Right ventricle myocardium superior (tissue), 1 donor: ENCODE data around the gene AGA. TPM values are rescaled to one million over a fixed set of nuclear protein-coding genes. Genes with fewer than 3 reads are reported as not detected.

Experiments used
- ATAC-seq: fragments of 200-7000 bp; cut with Tn5 transposase; one replicate; pipeline ENCODE4 v1.9.1; 2020; ENCODE audit warnings: mild to moderate bottlenecking; ENCODE audit not compliant: poor library complexity
- DNase-seq: peaks from one replicate; pipeline ENCODE4 v3.0.0-alpha.2; 2020
- intact Hi-C: fragments of 100-400 bp; cut with DNase I; formaldehyde crosslinking; loops from one replicate; pipeline ENCODE4 v1.11.2; 2022
- total RNA-seq: library from RNA; stranded (reverse); fragmentation: NEBNext Ultra II Directional; extraction: Animal tissue kit (Norgen Biotek cat#: 25700); gene quantifications from one replicate; pipeline ENCODE4 v1.2.1, GENCODE V29; 2021
- donor health status: DM: no; HTN: yes; CAD: no; lungs with severe emphysema.

AGA gene
- total RNA-seq, 1 donor from 2014 or later, result 9.3 TPM

- no peak for DNase-seq
- intact Hi-C loops, result no loop called here
- ATAC-seq, result no peak
Measured at GRCh38 chr4:177450426-177451107, 8.3 kb upstream of the AGA start.

DNA sequence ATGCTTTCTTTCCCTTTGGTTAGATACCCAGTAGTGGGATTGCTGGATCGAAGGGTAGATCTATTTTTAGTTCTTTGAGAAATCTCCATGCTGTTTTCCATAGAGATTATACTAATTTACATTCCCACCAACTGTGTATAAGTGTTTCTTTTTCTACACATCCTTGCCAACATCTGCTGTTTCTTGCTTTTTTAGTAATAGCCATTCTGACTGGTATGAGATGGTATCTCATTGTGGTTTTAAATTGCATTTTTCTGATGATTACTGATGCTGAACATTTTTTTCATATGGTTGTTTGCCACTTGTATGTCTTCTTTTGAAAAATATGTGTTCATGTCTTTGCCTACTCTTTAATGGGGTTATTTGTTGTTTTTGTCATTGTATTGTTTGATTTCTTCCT lies 6.6 kb upstream of the AGA start:
- no peak for DNase-seq
- intact Hi-C loops, result no loop called here
- no peak for ATAC-seq

GRCh38 chr4:177447417-177448004 lies 5.3 kb upstream of the AGA start:
- ATAC-seq (no peak), DNase-seq (no peak)
- intact Hi-C loops, result no loop called here

- no peak for ATAC-seq
- DNase-seq, result no peak
- intact Hi-C loops, result no loop called here
Measured at GRCh38 chr4:177446586-177446985, 4.3 kb upstream of the AGA start.

DNA sequence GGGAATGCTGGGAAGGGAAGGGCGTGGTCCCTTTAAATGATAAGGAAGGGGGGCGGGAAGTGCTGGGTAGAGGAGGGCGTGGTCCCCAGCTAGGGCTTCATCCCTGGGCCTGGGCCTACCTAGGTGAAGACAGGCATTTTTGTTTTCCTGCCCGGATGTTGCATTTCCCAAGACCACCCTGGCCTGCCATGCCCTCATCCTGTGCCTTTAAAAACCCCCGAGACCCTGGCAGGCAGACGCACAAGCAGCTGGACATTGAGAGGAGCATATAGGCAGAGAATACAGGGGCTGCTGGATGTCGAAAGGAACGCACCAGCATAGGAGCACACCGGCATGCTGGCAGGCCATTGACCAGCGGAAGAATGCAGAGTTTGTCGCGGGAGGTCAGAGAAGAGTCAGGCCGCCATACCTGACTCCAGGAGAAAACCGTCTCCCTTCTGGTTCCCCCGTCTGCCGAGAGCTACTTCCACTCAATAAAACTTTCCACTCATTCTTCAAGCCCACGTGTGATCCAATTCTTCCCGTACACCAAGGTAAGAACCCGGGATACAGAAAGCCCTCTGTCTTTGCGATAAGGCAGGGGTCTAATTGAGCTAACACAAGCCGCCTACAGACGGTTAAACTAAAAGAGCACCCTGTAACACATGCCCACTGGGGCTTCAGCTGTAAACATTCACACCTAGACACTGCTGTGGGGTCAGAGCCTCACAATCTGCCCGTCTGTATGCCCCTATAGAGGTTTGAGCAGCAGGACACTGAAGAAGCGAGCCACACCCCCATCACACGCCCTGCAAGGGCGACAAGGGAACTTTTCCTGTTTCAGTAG lies 2.9 kb upstream of the AGA start:
- intact Hi-C loops, result no loop called here
- DNase-seq (no peak), ATAC-seq (no peak)

DNA sequence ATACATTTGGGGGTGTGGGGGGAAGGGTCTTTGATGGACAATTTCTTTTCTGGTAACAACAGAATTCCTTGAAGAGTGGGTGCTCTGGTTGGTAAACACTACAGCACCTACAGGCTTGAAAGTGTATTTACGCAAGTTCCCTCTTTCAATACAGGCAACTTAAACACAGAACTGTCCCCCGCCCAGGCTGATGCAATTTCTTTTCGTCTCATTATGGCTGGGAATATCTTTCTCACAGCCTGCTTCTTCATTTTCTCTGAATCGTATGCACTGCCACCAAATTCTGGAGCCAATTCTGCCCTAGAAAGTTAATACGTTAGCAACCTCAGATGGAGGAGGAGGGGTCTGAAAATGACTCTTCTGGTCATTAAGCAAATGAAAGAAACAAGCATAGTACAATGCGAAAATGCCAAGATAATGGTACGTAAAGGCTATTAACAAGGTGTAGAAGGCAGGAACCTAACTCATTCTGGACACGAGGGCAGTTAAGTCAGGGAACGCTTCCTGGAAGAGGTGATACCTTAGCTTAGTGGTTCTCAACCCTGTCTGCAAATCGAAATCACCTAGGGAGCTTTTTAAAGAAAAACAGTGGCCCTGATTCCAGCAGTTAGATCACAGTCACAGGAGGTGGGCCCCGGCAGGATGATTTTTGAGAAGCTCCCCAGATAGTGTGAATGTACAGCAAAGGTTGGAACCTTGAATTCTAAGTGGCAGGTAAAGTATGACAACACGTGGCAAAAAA lies 1.0 kb downstream of the AGA start:
- no peak for ATAC-seq
- intact Hi-C loops, result no loop called here
- no peak for DNase-seq

DNA sequence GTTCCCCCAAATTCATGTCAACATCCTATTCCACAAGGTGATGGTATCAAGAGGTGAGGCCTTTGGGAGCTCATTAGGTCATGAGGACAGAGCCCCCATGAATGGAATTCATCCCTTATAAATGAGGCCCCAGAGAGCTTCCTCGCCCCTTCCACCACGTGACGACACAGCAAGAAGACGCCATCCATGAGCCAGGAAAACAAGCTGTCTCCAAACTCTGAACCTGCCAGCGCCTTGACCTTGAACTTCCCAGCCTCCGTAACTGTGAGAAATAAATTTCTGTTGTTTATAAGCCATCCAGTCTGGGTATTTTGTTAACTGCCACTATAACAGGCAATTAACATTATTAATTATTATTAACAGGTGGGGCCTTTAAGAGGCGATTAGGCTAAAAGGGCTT lies 5.8 kb downstream of the AGA start:
- DNase-seq (no peak), ATAC-seq (no peak)
- intact Hi-C loops, result no loop called here

GRCh38 chr4:177434667-177435066 lies 7.6 kb downstream of the AGA start:
- no peak for DNase-seq
- intact Hi-C loops, result no loop called here
- ATAC-seq, result no peak

DNA sequence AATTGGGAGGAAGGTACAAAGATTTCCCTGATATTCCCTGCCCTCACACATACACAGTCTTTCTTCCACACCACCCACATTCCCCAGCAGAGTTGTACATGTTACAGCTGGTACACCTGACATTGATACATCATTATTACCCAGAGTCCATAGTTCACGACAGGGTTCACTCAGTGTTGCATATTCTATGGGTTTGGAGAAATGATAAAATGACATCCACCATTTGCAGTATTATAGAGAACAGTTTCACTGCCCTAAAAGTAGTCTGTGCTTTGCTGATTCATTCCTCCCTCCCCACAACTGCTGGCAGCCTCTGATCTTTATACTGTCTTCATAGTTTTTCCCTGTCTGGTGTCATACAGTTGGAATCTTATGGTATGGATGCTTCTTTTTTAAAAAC lies 15.0 kb downstream of the AGA start:
- ATAC-seq, result no peak
- no peak for DNase-seq
- intact Hi-C loops, result no loop called here

GRCh38 chr4:177419434-177419833 lies 22.8 kb downstream of the AGA start:
- ATAC-seq (no peak), DNase-seq (no peak)
- intact Hi-C loops, result no loop called here

GRCh38 chr4:177413656-177414055 lies 28.6 kb downstream of the AGA start:
- DNase-seq (no peak), ATAC-seq (no peak)
- intact Hi-C loops, result no loop called here

DNA sequence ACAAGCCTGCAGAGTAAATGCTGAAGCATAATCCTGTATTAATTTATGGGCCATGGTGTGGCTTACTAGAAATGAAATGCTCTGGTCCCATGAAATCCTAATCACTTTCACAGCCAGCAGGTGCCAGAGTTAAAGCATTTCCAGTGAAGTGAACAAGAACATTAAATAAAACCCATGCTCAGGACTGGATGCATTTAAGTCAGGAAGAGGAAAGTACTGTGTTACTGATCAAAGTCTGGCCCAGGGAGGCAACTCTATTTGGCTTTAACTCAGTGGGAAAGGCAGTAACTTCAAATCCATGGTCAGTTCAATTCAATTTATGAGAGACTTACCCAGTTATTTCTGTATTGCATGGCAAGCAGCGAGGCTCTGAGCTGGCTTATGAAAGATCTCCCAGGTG lies 29.2 kb downstream of the AGA start:
- ATAC-seq (no peak), DNase-seq (no peak)
- intact Hi-C loops, result no loop called here

- DNase-seq (no peak), ATAC-seq (no peak)
- intact Hi-C loops, result no loop called here
Measured at GRCh38 chr4:177411996-177412395, 30.2 kb downstream of the AGA start.

GRCh38 chr4:177410566-177410965 lies 31.7 kb downstream of the AGA start:
- intact Hi-C loops, result no loop called here
- DNase-seq (no peak), ATAC-seq (no peak)

DNA sequence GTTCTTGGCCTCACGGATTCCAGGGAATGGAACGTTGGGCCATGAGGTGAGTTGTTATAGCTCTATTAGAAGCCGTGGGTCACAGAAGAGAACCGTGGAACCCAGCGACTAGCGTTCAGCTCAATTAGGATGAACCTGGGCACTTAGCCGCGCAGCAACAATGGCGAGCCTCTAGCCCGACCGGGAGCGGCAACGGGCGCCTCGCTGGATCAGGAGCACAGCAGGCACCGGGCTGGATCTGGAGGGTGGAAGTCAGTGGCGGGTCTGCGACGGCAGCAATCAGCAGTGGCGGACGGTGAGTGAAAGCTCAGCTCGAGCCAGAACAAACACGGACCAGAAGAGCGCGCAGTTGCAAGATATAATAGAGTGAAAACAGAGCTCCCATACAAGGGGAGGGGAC lies 34.2 kb downstream of the AGA start:
- DNase-seq (no peak), ATAC-seq (no peak)
- intact Hi-C loops, result no loop called here

- intact Hi-C loops, result no loop called here
- ATAC-seq (no peak), DNase-seq (no peak)
Measured at GRCh38 chr4:177405508-177405907, 36.7 kb downstream of the AGA start.

- DNase-seq (no peak), ATAC-seq (no peak)
- intact Hi-C loops, result no loop called here
Measured at GRCh38 chr4:177404986-177405385, 37.3 kb downstream of the AGA start.

GRCh38 chr4:177404342-177404741 lies 37.9 kb downstream of the AGA start:
- ATAC-seq, result no peak
- no peak for DNase-seq
- intact Hi-C loops, result no loop called here

DNA sequence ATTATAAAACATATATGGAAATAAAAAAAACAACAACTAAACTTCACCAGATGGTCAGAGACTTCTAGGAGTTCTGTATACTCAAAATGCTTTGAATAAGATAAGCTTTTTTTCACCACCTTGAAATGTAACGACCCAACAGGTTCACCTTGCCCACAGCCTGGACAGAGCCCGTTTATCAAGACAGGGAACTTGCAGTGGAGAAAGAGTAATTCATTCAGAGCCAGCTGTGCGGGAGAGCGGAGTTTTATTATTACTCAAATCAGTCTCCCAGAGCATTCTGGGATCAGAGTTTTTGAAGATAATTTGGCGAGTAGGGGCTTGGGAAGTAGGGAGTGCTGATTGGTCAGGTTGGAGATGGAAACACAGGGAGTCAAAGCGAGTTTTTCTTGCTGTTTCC lies 38.5 kb downstream of the AGA start:
- intact Hi-C loops, result no loop called here
- no peak for DNase-seq
- no peak for ATAC-seq
